Stimulated activated CD4-positive, alpha-beta T cell treated with anti-CD3 and anti-CD28 coated beads, Interleukin-12 subunit alpha, Interleukin-12 subunit beta, amount 100 ng/mL, for 48 hours (primary cell): Measurements from ENCODE around the gene RNASEH2B.
A peak's percentile ranks its signal among the peaks of the same experiment; 100 is the strongest.

Experiments
- DNase-seq, 3 donors: peaks; one replicate each; pipeline ENCODE4 v3.0.0-alpha.2; 2020; ENCODE audit warnings: low read depth in 2 of 3, low spot score in 1 of 3

The RNASEH2B gene

DNA sequence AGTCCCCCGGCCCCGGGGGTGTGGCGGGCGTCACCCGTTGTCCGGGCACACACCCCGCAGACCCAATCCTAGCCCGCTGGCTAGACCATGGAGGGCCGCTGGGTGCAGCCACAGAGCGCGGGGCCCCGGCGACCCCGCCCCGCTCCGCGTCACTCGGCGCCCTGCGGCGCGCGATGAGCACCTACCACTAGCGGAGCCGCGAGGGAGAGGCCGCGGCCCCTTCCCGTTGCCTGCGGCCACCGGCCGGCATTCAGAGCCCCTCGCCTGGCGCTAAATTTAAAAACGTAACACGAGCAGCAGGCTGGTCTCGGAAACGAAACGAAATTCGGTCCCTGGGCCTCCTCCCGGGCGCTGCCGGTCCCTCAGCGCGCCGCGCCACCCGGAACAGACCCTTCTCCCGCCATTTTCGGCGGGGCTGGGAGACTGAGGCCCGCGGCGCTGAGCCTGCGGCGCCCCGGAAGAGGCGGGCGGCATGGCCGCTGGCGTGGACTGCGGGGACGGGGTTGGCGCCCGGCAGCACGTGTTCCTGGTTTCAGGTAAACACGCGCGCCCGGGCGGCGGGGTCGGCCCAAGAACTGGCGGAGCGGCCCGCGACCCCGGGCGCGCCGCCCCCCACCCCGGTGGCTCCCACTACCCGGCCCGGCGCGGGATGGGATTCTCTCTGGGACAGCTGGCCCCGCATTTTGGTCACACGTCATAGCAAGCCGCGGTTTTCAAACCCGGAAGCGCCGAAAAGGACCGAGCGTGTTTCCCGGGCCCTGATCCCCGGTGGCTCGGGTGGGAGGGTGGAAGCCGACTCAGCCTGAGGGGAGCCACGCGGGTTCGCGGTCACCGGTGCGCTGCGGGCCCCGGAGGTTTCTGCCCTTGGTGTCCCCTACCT, at the start of gene RNASEH2B:
TSS of gene RNASEH2B (plus strand) at position 187 of the 880 bp plus-strand sequence. CDS start at position 473, 286 bp downstream.
- DNase-seq, result peak; percentile 40 to 69 (median 43)

DNA sequence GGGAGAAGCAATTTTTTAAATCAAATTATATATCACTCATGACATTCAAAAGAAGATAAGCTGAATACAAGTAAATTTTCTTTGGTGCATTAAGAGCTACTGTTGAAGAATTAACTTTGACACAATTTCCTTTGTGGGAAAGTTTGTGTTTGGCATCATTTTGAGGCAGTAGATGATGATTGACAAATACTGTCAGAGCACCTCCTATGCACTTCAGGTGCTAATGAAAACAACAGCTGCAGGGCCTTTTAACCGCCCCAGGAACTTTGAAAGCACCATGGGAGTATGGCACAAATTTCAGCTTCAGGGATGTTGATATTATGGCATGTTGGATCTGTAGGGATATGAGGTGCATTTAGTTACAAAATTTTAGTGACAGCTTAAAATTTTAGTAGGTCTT, 45.1 kb upstream of the RNASEH2B start:
- DNase-seq, result no peak

- no peak for DNase-seq
Observed at GRCh38 chr13:50866817-50867636, 42.6 kb upstream of the RNASEH2B start.

- DNase-seq, result no peak
Observed at GRCh38 chr13:50867637-50867945, 42.0 kb upstream of the RNASEH2B start.

DNA sequence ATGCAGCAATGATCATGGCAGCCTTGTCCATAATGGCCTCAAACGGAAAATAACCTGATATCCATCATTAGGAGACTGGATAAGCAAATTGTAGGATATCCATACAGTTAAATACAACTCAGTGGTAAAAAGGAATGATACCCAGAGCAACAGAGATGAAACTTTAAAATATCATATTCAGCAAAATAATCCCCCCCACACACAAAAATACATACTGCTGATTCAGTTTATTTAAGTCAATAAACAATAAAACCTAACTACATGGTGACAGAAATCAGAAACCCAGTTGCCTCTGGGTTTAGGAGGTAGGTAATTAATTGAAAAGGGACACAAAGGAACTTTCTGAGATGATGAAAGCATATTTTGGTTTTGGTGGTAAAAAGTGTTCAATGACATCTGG, 38.2 kb upstream of the RNASEH2B start:
- DNase-seq, result no peak

- DNase-seq, result no peak
Observed at GRCh38 chr13:50873467-50873866, 36.1 kb upstream of the RNASEH2B start.

DNA sequence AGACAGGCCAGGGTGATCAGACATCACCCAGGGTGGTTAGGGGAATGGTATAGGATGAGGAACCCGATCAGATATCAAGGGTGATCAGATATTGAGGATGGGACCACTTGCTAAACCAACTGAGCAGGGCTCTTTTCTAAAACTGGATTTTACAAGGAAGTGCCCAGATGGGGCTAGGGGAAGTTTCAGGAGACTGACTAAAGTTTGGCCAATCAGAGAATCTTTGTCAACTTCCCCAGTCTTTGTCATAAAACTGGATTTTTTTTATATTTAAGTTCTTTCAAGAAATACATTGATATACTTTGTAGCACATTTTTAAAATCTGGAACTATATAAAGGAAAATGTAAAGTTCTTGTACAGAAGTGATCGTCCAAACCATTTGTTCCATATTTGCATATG, 35.6 kb upstream of the RNASEH2B start:
- DNase-seq, result no peak

GRCh38 chr13:50882816-50883435, 26.7 kb upstream of the RNASEH2B start:
- no peak for DNase-seq

DNA sequence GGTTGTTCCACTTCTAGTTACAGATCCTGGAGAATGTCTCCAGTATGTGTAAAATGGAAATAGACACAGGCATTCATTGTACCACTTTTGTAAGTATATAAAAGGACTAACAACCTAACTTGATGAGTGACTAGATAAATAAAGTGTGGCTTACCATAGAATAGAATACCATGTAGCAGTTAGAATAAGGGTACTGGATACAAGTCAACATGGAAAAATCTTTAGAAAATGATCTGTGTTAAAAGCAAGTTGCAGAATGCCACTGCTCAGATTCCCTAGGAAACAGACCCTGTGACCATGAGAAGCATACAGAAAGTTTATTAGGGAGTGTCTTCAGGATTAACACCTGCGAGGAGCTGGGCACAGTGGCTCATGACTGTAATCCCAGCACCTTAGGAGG, 25.9 kb upstream of the RNASEH2B start:
- DNase-seq, result no peak

- no peak for DNase-seq
Observed at GRCh38 chr13:50884265-50884664, 25.3 kb upstream of the RNASEH2B start.

- no peak for DNase-seq
Observed at GRCh38 chr13:50887151-50887550, 22.4 kb upstream of the RNASEH2B start.

DNA sequence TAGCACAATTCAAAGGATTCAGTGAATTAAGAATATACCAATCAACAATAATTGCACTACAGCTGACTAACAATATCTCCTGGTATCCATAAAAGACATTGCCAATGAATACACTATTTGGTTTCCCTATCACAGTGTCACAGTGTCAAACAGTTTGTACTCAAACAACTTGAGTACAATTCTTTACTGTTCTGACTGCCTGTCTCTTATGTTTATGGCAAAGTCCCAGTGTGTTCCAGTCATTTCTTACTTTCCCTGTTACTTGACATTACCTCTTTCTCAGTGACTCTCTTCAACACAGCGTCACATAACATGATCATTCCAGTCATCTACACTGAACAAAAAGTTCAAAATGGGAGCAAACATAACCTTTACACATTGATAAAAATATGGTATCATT, 21.2 kb upstream of the RNASEH2B start:
- no peak for DNase-seq

DNA sequence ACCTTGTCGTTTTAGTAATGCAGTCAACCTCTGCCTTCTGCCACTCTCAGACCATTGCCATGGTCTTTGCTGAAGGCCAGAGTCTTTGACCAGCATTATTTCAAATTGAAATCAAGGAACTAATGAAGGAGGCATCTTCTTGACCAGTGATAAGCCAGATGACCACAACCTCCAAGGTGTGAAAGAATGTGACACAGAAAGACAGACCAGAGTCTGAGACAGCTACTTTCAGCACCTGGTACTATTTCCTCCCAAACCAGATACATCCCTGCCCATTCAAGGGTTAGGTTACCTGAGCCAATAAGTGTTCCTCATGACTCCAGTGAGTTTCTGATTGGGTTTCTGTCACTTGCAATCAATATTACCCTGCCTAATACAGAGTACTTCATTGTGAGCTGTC, 20.3 kb upstream of the RNASEH2B start:
- DNase-seq, result no peak

DNA sequence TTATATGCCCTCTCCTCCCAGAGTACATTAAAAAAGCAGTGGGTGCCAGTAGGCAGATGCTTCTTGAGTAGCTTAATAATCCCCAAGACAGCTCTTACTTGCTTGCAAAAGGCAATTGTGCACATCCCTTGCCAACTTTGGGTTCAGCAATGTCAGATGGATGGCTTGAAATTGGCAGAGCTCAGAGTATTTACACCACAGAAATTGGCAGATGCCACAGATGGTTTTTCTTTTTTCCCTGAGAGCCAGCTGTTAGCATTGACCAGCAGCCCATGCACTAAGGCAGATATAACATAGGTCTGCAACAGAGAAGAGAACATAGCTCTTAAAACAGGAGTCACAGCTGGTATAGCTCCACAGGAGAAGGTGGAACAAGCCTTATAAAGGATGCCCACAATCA, 18.4 kb upstream of the RNASEH2B start:
- no peak for DNase-seq

- peak in 1 of 3 donors; percentile 8 for DNase-seq
Observed at GRCh38 chr13:50892210-50892944, 17.2 kb upstream of the RNASEH2B start.

- no peak for DNase-seq
Observed at GRCh38 chr13:50893211-50893852, 16.3 kb upstream of the RNASEH2B start.

GRCh38 chr13:50894012-50894411, 15.6 kb upstream of the RNASEH2B start:
- no peak for DNase-seq

DNA sequence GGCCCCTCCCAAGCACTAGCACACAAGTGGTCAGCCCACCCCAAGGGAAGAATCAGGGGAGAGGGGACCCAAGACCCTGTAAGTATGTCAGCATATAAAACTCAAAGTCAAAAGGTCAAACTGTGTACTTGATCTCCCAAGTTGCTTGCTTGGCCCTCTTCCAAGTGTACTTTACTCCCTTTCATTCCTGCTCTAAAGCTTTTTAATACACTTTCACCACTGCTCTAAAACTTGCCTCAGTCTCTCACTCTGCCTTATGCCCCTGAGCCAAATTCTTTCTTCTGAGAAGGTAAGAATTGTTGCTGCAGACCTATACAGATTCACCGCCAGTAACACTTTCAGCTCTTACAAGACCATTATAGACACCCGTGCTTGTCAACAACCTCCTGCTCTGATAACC, 15.1 kb upstream of the RNASEH2B start:
- DNase-seq, result no peak

DNA sequence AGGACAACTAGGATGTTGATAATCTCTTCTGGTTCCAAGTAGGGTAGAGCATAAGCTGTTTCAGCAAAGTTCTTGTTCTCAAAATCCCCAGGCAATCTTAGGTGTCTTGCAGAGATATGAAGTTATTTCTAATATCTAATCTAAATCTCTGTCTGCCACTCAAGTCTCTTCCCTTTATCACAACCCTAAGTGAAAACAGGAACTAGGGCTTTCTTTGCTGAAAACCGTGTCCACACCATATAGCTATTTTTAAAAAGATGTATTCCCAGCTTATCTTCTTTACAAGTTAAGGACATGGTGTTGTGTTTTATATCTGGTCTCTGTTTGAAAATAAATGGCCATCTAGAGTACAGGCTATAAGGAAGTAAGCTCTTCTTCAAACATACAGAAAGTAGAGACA, 11.3 kb upstream of the RNASEH2B start:
- DNase-seq, result no peak

DNA sequence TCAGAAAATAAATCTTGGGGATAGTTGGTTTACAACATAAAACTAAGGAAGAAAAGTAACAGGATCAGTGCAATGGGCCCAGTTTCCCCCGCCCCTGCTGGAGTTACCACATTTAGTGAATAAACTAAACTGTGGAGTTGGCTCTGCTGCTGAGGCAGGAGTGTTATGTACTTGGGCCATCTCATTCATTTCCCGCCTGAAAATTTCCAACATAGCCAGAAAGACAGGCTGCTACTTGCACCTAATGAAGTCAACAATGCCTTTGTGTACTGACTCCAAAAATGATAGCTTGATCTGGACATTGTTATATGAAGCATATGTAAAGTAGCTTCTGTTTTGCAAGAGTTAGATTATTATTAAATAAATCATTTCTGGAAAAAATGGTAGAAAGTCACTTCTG, 7.9 kb upstream of the RNASEH2B start:
- no peak for DNase-seq

DNA sequence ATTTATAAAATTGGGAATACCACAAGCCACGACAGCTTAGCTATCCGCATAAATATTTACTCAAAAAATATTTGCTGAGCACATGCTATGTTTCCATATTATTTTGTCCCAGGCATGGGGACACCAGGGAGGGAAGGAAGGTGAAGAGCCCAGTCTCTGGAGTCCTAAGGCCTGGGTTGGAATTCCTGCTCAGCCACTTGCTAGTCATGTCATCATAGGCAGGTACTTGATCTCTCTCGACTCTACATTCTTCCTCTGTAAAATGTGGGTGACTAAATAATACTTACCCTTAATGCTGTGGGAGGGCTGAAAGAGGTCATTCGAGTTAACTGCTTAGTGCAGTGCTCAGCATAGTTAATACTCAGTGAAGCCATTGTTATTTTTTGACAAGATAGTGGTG, 4.3 kb upstream of the RNASEH2B start:
- DNase-seq, result no peak
